ENCODE results near the gene KCNIP1.

Gene KCNIP1

GRCh38 chr5:170781946-170782345, 278.1 kb downstream of the KCNIP1 start:
- DNase-seq (ENCODE audit: low spot score): no peak

GRCh38 chr5:170782438-170782837, 278.6 kb downstream of the KCNIP1 start:
- DNase-seq (ENCODE audit: low spot score): peak; percentile 67

GRCh38 chr5:170783498-170784247, 279.9 kb downstream of the KCNIP1 start, which contains the start of gene GABRP:
GABRP (plus strand) TSS chr5:170783725; CDS start chr5:170788616, 4,891 bp downstream.
- DNase-seq (ENCODE audit: low spot score): no peak

- no peak for DNase-seq (ENCODE audit: low spot score)
Observed at GRCh38 chr5:170785416-170785815, 281.6 kb downstream of the KCNIP1 start.

Measured in kidney tubule cell (primary cell).